HCT116 (cell line): ENCODE results near the gene MIEN1. TPM values are rescaled to one million over a fixed set of nuclear protein-coding genes. Genes with fewer than 3 reads are reported as not detected.

ENCODE experiments used
- ATAC-seq: fragments of 200-7000 bp; cut with Tn5 transposase; 2 replicates; pipeline ENCODE4 v1.9.1; 2020; ENCODE audit warnings: mild to moderate bottlenecking, moderate library complexity
- BruUV-seq: library from RNA; stranded (reverse); fragments of 400-500 nt; replicated peaks from 2 replicates; lab custom pipeline; 2021; lab: Mats Ljungman, UMichigan
- CTCF ChIA-PET: fragments of 300-600 bp; sonication (Branson Sonifier 250); formaldehyde crosslinking; loops from one replicate; lab custom pipeline; 2021; ENCODE audit warnings: antibody characterized with exemption; lab: Charles Lee
- POLR2A ChIA-PET: fragments of 300-600, 350-600 bp; sonication (Branson Sonifier 250); formaldehyde crosslinking; loops from one replicate; lab custom pipeline; 2021; ENCODE audit warnings: antibody characterized with exemption; lab: Charles Lee
- RAD21 ChIA-PET, 2 experiments: fragments of 300-600 bp; sonication (Branson Sonifier 250); formaldehyde crosslinking; loops; one replicate each; lab custom pipeline; 2023; ENCODE audit warnings: low total read pairs in 2 of 2; ENCODE audit not compliant: uncharacterized antibody in 2 of 2, unreplicated experiment in 2 of 2, low non-redundant PET in 1 of 2; lab: Charles Lee
- DNase-seq: peaks from one replicate; pipeline ENCODE4 v3.0.0-alpha.2; 2010; ENCODE audit warnings: low read depth, low spot score
- H2AFZ ChIP-seq: fragments of 200-600 bp; shearing (Covaris generic), sonication (generic); 2 replicates; pipeline ENCODE4 v1.6.1; 2017; ENCODE audit warnings: low read depth, mixed run types, mixed read lengths, antibody characterized with exemption, low read length; ENCODE audit not compliant: poor library complexity, severe bottlenecking
- H3K27ac ChIP-seq: 2 replicates; pipeline ENCODE4 v1.5.1; 2012; ENCODE audit warnings: low read depth, low read length
- H3K27me3 ChIP-seq: fragments of 200-600 bp; sonication (generic); 2 replicates; pipeline ENCODE4 v1.6.1; 2016; ENCODE audit warnings: mixed run types, low read length, mixed read lengths; ENCODE audit not compliant: insufficient read depth
- H3K36me3 ChIP-seq, 2 experiments: fragments of 200-500 bp in 1 of 2; fragments of 200-600 bp in 1 of 2; sonication (Bioruptor generic) in 1 of 2; sonication (generic) in 1 of 2; 2 replicates each; pipeline versions ENCODE4 v1.5.1 to v1.6.1; 2014 to 2016; ENCODE audit warnings: low read length in 2 of 2, inconsistent platforms in 1 of 2, mixed read lengths in 1 of 2, mixed run types in 1 of 2; ENCODE audit not compliant: insufficient read depth in 2 of 2, control insufficient read depth in 1 of 2
- H3K4me1 ChIP-seq, 2 experiments: fragments of 200-600 bp in 1 of 2; sonication (generic) in 1 of 2; 2 replicates each; pipeline versions ENCODE4 v1.5.1 to v1.6.1; 2012 to 2017; ENCODE audit warnings: low read length in 2 of 2, inconsistent platforms in 1 of 2, mild to moderate bottlenecking in 1 of 2, mixed read lengths in 1 of 2, mixed run types in 1 of 2, moderate library complexity in 1 of 2; ENCODE audit not compliant: insufficient read depth in 2 of 2, control insufficient read depth in 1 of 2
- H3K4me2 ChIP-seq: fragments of 200-600 bp; sonication (generic); 2 replicates; pipeline ENCODE4 v1.6.1; 2017; ENCODE audit warnings: mixed run types, low read length, mixed read lengths
- H3K4me3 ChIP-seq, 2 experiments: fragments of 200-600 bp in 1 of 2; sonication (generic) in 1 of 2; replicated peaks in 1 of 2; 2 replicates each; pipeline ENCODE4 v1.5.1; 2011 to 2016; ENCODE audit warnings: low read length in 2 of 2, control low read depth in 1 of 2, low read depth in 1 of 2, mild to moderate bottlenecking in 1 of 2, mixed read lengths in 1 of 2, mixed run types in 1 of 2
- H3K79me2 ChIP-seq: fragments of 200-600 bp; sonication (generic); 2 replicates; pipeline ENCODE4 v1.6.1; 2017; ENCODE audit warnings: mild to moderate bottlenecking, mixed run types, low read length, moderate library complexity, mixed read lengths; ENCODE audit not compliant: insufficient read depth
- H3K9ac ChIP-seq: fragments of 200-600 bp; sonication (generic); 2 replicates; pipeline ENCODE4 v1.6.1; 2016; ENCODE audit warnings: low read length, mixed read lengths
- H3K9me2 ChIP-seq: fragments of 200-600 bp; sonication (generic), shearing (Covaris generic); 2 replicates; pipeline ENCODE4 v1.6.1; 2017; ENCODE audit warnings: mixed run types, mild to moderate bottlenecking, moderate library complexity; ENCODE audit not compliant: insufficient read depth
- H3K9me3 ChIP-seq, 2 experiments: fragments of 200-500 bp in 1 of 2; fragments of 200-600 bp in 1 of 2; sonication (Bioruptor generic) in 1 of 2; sonication (generic) in 1 of 2; 2 replicates each; pipeline ENCODE4 v1.6.1; 2014 to 2017; ENCODE audit warnings: low read length in 2 of 2, mixed read lengths in 2 of 2, inconsistent platforms in 1 of 2, low read depth in 1 of 2, mild to moderate bottlenecking in 1 of 2, mixed run types in 1 of 2, moderate library complexity in 1 of 2; ENCODE audit not compliant: control insufficient read depth in 1 of 2, insufficient read depth in 1 of 2
- H4K20me1 ChIP-seq: fragments of 200-600 bp; sonication (generic), shearing (Covaris generic); 2 replicates; pipeline ENCODE4 v1.6.1; 2017; ENCODE audit warnings: mixed run types, mild to moderate bottlenecking, moderate library complexity; ENCODE audit not compliant: insufficient read depth
- CEBPB ChIP-seq: IDR thresholded peaks from 2 replicates; pipeline ENCODE4 v1.6.1; 2012; ENCODE audit warnings: low read depth
- EGR1 ChIP-seq: IDR thresholded peaks from 2 replicates; pipeline ENCODE4 v1.6.1; 2012; ENCODE audit warnings: low read depth
- ELF1 ChIP-seq: IDR thresholded peaks from 2 replicates; pipeline ENCODE4 v1.6.1; 2012; ENCODE audit warnings: low read depth, borderline replicate concordance
- EZH2 ChIP-seq: fragments of 200-600 bp; sonication (generic); IDR thresholded peaks from 2 replicates; pipeline ENCODE4 v1.6.1; 2017; ENCODE audit warnings: antibody characterized with exemption, mixed run types
- EZH2phosphoT487 ChIP-seq: fragments of 200-600 bp; IDR thresholded peaks from 2 replicates; pipeline ENCODE4 v1.6.1; 2018; ENCODE audit warnings: antibody characterized with exemption, borderline replicate concordance
- FOSL1 ChIP-seq: IDR thresholded peaks from 2 replicates; pipeline ENCODE4 v1.6.1; 2012; ENCODE audit warnings: low read depth
- JUND ChIP-seq: IDR thresholded peaks from 2 replicates; pipeline ENCODE4 v1.6.1; 2012
- POLR2A ChIP-seq: IDR thresholded peaks from 2 replicates; pipeline ENCODE4 v1.7.0; 2011; ENCODE audit warnings: borderline replicate concordance; ENCODE audit not compliant: insufficient read depth, insufficient read length; ENCODE audit errors: extremely low read depth
- POLR2AphosphoS5 ChIP-seq: IDR thresholded peaks from 2 replicates; pipeline ENCODE4 v1.6.1; 2011; ENCODE audit warnings: mild to moderate bottlenecking, low read depth, low read length, moderate library complexity
- SIN3A ChIP-seq: IDR thresholded peaks from 2 replicates; pipeline ENCODE4 v1.6.1; 2012; ENCODE audit warnings: low read depth
- SP1 ChIP-seq: IDR thresholded peaks from 2 replicates; pipeline ENCODE4 v1.6.1; 2012; ENCODE audit warnings: low read depth
- ZFX ChIP-seq: fragments of 450-650 bp; IDR thresholded peaks from 2 replicates; pipeline ENCODE4 v1.6.1; 2017
- intact Hi-C: fragments of 100-400 bp; cut with micrococcal nuclease; formaldehyde crosslinking; loops from 2 replicates; pipeline ENCODE4 v1.10.0; 2022
- total RNA-seq: library from RNA; stranded (reverse); gene quantifications from one replicate; pipeline ENCODE4 v1.2.1, GENCODE V29; 2021; ENCODE audit not compliant: unreplicated experiment
- TF ChIP-seq, protein P1 (sequence below), 3 experiments: fragments of 200-600 bp in 1 of 3; sonication (generic) in 1 of 3; IDR thresholded peaks in 2 of 3; conservative IDR thresholded peaks in 1 of 3; 2 replicates each; pipeline ENCODE4 v1.5.1; 2012 to 2017; ENCODE audit warnings: low read depth in 2 of 3, low read length in 2 of 3, antibody characterized with exemption in 1 of 3, borderline replicate concordance in 1 of 3, control low read depth in 1 of 3, mild to moderate bottlenecking in 1 of 3, mixed read lengths in 1 of 3, mixed run types in 1 of 3, moderate library complexity in 1 of 3; ENCODE audit not compliant: insufficient read depth in 1 of 3
- TF ChIP-seq, protein P2 (sequence below): IDR thresholded peaks from 2 replicates; pipeline ENCODE4 v1.6.1; 2011; ENCODE audit warnings: mild to moderate bottlenecking, low read length, moderate library complexity; ENCODE audit not compliant: insufficient replicate concordance; ENCODE audit errors: extremely low read depth
- TF ChIP-seq, protein P3 (sequence below): IDR thresholded peaks from 2 replicates; pipeline ENCODE4 v1.6.1; 2012
- TF ChIP-seq, protein P4 (sequence below): IDR thresholded peaks from 2 replicates; pipeline ENCODE4 v1.6.1; 2012
- TF ChIP-seq, protein P5 (sequence below): IDR thresholded peaks from 2 replicates; pipeline ENCODE4 v1.6.1; 2012; ENCODE audit warnings: low read depth

Gene MIEN1
- total RNA-seq, 1 experiment from 2014 or later = 73.9 TPM

DNA sequence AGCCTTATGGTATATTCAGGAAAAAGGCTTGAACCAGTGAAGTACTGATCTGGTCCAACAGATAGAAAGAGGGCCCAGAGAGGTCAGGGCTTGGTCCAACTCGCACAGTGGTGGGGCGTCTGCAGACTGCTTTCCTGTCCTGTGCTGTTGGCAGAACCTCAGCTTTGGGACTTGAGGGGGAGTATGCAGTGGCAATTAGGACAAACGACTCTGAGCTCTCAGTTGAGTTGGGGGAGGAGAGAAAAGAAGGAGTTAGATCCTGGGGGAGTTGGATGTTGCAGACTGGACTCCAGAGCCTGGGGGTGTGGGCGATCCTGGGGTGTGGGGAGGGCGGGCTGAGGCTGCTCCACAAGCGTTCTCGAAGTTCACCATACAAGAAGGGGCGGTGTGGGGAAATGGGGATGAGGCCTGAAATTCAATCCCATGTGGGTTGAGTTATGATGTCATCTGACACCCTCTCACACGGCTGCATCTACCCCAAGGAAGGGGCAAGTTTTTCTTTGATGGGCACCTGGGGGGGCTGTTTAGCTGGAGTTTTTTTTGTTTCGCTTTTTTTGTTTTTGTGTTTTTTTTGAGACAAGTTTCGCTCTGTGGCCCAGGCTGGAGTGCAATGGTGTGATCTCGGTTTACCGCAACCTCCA is 22.0 kb upstream of the MIEN1 start:
- Histone ChIP-seq H2AFZ (no peak overlapping the region), H3K79me2 (no peaks in the 10 kb centered on the region), H3K4me1 (peaks cover 33 to 55% of the 10 kb centered on the region in 2 experiments), H3K36me3 (no peaks in the 10 kb centered on the region), H3K9me3 (no peaks in the 10 kb centered on the region), H3K9me2 (no peaks in the 10 kb centered on the region), H3K27ac (no peak overlapping the region; the same call in 1 of the 2 replicates), H4K20me1 (no peaks in the 10 kb centered on the region), H3K27me3 (no peaks in the 10 kb centered on the region), H3K4me3 (no peak overlapping the region), H3K4me2 (no peak overlapping the region), H3K9ac (no peak overlapping the region)
- ChIA-PET POLR2A (interaction anchor here (0.7 to 1.0 kb wide), 2 partner anchors 8 to 60 kb away, joined by 3 read pairs; no protein-coding TSS in a partner anchor), RAD21 (interaction anchor here (0.7 to 1.1 kb wide), 3 partner anchors 27 to 129 kb away, joined by 3 to 5 read pairs (median 4); no protein-coding TSS in a partner anchor), CTCF (interaction anchor here (1.1 to 2.1 kb wide), 5 partner anchors 13 to 131 kb away, joined by 3 to 14 read pairs (median 6); partner anchors contain the start of genes MIEN1 and PGAP3)
- intact Hi-C loops = loop anchor here (5.0 kb wide), 1 partner anchor 80 kb away; no protein-coding TSS in a partner anchor
- no TSS peak for BruUV-seq
- TF ChIP-seq, protein P1, sequence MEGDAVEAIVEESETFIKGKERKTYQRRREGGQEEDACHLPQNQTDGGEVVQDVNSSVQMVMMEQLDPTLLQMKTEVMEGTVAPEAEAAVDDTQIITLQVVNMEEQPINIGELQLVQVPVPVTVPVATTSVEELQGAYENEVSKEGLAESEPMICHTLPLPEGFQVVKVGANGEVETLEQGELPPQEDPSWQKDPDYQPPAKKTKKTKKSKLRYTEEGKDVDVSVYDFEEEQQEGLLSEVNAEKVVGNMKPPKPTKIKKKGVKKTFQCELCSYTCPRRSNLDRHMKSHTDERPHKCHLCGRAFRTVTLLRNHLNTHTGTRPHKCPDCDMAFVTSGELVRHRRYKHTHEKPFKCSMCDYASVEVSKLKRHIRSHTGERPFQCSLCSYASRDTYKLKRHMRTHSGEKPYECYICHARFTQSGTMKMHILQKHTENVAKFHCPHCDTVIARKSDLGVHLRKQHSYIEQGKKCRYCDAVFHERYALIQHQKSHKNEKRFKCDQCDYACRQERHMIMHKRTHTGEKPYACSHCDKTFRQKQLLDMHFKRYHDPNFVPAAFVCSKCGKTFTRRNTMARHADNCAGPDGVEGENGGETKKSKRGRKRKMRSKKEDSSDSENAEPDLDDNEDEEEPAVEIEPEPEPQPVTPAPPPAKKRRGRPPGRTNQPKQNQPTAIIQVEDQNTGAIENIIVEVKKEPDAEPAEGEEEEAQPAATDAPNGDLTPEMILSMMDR (IDR thresholded peaks at IDR 0.05 in 2 of 3, conservative IDR thresholded peaks at IDR 0.05 in 1 of 3; ENCODE audit: borderline replicate concordance in 1 of 3, insufficient read depth in 1 of 3, low read depth in 2 of 3, low read length in 2 of 3) = no peak
- no peak for TF ChIP-seq SP1
- TF ChIP-seq EGR1 = no peak
- TF ChIP-seq, protein P2, sequence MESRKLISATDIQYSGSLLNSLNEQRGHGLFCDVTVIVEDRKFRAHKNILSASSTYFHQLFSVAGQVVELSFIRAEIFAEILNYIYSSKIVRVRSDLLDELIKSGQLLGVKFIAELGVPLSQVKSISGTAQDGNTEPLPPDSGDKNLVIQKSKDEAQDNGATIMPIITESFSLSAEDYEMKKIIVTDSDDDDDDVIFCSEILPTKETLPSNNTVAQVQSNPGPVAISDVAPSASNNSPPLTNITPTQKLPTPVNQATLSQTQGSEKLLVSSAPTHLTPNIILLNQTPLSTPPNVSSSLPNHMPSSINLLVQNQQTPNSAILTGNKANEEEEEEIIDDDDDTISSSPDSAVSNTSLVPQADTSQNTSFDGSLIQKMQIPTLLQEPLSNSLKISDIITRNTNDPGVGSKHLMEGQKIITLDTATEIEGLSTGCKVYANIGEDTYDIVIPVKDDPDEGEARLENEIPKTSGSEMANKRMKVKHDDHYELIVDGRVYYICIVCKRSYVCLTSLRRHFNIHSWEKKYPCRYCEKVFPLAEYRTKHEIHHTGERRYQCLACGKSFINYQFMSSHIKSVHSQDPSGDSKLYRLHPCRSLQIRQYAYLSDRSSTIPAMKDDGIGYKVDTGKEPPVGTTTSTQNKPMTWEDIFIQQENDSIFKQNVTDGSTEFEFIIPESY = no peak
- TF ChIP-seq POLR2A = no peak
- TF ChIP-seq, protein P3, sequence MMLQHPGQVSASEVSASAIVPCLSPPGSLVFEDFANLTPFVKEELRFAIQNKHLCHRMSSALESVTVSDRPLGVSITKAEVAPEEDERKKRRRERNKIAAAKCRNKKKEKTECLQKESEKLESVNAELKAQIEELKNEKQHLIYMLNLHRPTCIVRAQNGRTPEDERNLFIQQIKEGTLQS = no peak
- TF ChIP-seq ELF1 = no peak
- TF ChIP-seq FOSL1 = no peak
- no peak for TF ChIP-seq EZH2
- TF ChIP-seq, protein P4, sequence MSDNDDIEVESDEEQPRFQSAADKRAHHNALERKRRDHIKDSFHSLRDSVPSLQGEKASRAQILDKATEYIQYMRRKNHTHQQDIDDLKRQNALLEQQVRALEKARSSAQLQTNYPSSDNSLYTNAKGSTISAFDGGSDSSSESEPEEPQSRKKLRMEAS = no peak
- no peak for TF ChIP-seq EZH2phosphoT487
- TF ChIP-seq JUND = no peak
- no peak for TF ChIP-seq SIN3A
- TF ChIP-seq CEBPB = no peak
- TF ChIP-seq, protein P5, sequence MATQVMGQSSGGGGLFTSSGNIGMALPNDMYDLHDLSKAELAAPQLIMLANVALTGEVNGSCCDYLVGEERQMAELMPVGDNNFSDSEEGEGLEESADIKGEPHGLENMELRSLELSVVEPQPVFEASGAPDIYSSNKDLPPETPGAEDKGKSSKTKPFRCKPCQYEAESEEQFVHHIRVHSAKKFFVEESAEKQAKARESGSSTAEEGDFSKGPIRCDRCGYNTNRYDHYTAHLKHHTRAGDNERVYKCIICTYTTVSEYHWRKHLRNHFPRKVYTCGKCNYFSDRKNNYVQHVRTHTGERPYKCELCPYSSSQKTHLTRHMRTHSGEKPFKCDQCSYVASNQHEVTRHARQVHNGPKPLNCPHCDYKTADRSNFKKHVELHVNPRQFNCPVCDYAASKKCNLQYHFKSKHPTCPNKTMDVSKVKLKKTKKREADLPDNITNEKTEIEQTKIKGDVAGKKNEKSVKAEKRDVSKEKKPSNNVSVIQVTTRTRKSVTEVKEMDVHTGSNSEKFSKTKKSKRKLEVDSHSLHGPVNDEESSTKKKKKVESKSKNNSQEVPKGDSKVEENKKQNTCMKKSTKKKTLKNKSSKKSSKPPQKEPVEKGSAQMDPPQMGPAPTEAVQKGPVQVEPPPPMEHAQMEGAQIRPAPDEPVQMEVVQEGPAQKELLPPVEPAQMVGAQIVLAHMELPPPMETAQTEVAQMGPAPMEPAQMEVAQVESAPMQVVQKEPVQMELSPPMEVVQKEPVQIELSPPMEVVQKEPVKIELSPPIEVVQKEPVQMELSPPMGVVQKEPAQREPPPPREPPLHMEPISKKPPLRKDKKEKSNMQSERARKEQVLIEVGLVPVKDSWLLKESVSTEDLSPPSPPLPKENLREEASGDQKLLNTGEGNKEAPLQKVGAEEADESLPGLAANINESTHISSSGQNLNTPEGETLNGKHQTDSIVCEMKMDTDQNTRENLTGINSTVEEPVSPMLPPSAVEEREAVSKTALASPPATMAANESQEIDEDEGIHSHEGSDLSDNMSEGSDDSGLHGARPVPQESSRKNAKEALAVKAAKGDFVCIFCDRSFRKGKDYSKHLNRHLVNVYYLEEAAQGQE = no peak
- TF ChIP-seq ZFX = no peak
- no peak for TF ChIP-seq POLR2AphosphoS5
- ATAC-seq (no peak), DNase-seq (no peak)
